Ishikawa (cell line): ENCODE results near the gene HK3.

Experiments
- CEBPB ChIP-seq: IDR thresholded peaks from 2 replicates; pipeline ENCODE4 v1.6.1; 2012
- CREB1 ChIP-seq: IDR thresholded peaks from 2 replicates; pipeline ENCODE4 v1.6.1; 2012; ENCODE audit warnings: low read depth
- EGR1 ChIP-seq: IDR thresholded peaks from 2 replicates; pipeline ENCODE4 v1.6.1; 2012
- EP300 ChIP-seq: IDR thresholded peaks from 2 replicates; pipeline ENCODE4 v1.6.1; 2012; ENCODE audit warnings: borderline replicate concordance
- FOXM1 ChIP-seq: IDR thresholded peaks from 2 replicates; pipeline ENCODE4 v1.6.1; 2012; ENCODE audit warnings: low read depth, borderline replicate concordance
- MAX ChIP-seq: IDR thresholded peaks from 2 replicates; pipeline ENCODE4 v1.6.1; 2012
- NFIC ChIP-seq: IDR thresholded peaks from 2 replicates; pipeline ENCODE4 v1.6.1; 2012
- RAD21 ChIP-seq: IDR thresholded peaks from 2 replicates; pipeline ENCODE4 v1.6.1; 2012; ENCODE audit warnings: low read depth
- REST ChIP-seq: IDR thresholded peaks from 2 replicates; pipeline ENCODE4 v1.6.1; 2012; ENCODE audit warnings: low read depth, mild to moderate bottlenecking
- TAF1 ChIP-seq: IDR thresholded peaks from 2 replicates; pipeline ENCODE4 v1.6.1; 2012; ENCODE audit warnings: low read depth, mild to moderate bottlenecking
- TCF12 ChIP-seq: IDR thresholded peaks from 2 replicates; pipeline ENCODE4 v1.6.1; 2012; ENCODE audit warnings: low read depth
- TEAD4 ChIP-seq: IDR thresholded peaks from 2 replicates; pipeline ENCODE4 v1.6.1; 2012
- USF1 ChIP-seq: IDR thresholded peaks from 2 replicates; pipeline ENCODE4 v1.6.1; 2012
- YY1 ChIP-seq: IDR thresholded peaks from 2 replicates; pipeline ENCODE4 v1.6.1; 2012; ENCODE audit warnings: low read depth
- ZBTB7A ChIP-seq: IDR thresholded peaks from 2 replicates; pipeline ENCODE4 v1.6.1; 2012; ENCODE audit warnings: low read depth

HK3 gene

GRCh38 chr5:176863041-176863764, 35.9 kb downstream of the HK3 start:
- no peak for TF ChIP-seq YY1
- no peak for TF ChIP-seq CREB1
- no peak for TF ChIP-seq REST
- no peak for TF ChIP-seq USF1
- no peak for TF ChIP-seq TAF1
- no peak for TF ChIP-seq TCF12
- TF ChIP-seq EP300 = no peak
- TF ChIP-seq NFIC = no peak
- no peak for TF ChIP-seq EGR1
- no peak for TF ChIP-seq RAD21
- TF ChIP-seq FOXM1 = no peak
- no peak for TF ChIP-seq TEAD4
- TF ChIP-seq ZBTB7A = no peak

DNA sequence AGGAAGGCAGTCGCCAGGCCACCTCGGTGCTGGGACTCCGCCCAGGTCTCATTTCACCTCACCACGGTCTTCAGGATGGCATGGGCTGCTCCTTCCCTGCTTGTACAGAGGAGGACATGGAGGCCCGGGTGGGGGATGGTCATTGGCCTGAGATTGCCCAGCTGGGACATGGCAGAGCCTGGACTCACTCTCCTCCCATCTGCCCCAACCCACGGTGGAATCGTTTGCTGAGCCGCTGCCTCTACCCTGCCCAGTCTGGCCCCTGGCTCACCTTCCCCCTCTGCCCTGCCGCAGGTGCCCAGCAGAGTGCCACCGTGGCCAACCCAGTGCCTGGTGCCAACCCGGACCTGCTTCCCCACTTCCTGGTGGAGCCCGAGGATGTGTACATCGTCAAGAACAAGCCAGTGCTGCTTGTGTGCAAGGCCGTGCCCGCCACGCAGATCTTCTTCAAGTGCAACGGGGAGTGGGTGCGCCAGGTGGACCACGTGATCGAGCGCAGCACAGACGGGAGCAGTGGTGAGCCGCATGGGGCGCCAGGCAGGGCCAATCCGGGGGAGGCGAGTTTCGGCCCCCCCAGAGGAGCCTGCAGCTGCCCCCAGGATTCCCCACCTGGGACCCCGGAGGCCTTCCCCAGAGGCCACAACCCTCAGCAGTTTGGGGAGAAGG, 36.7 kb downstream of the HK3 start:
- TF ChIP-seq USF1 (peak; percentile 68), REST (no peak)

GRCh38 chr5:176861276-176861675, 37.9 kb downstream of the HK3 start:
- no peak for TF ChIP-seq YY1
- TF ChIP-seq NFIC = no peak
- no peak for TF ChIP-seq EGR1
- TF ChIP-seq CREB1 = no peak
- no peak for TF ChIP-seq TEAD4

GRCh38 chr5:176860381-176860780, 38.8 kb downstream of the HK3 start:
- no peak for TF ChIP-seq YY1

DNA sequence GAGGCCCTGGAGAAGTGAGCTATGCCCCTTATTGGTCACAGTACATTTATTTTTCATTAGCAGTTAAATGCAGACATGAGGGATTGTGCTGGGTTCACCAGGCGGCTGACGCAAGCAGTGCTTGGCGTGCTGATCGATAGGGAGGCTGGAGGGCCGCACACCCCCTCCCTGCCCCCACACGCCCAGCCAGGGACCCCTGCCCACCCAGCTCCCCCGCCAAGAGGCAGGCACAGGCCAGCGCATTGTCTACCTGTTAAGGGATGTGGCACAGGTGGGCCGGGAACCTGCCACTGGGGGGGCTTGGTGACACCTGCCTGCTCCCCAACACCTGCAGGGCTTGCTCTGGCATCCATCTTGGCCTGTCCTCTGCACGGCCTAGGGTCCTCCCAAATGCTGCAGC, 39.2 kb downstream of the HK3 start:
- TF ChIP-seq CREB1 = no peak
- no peak for TF ChIP-seq CEBPB
- no peak for TF ChIP-seq RAD21
- TF ChIP-seq EP300 = no peak
- TF ChIP-seq YY1 = no peak
- TF ChIP-seq TCF12 = no peak
- TF ChIP-seq ZBTB7A = no peak
- TF ChIP-seq TEAD4 = no peak
- TF ChIP-seq EGR1 = no peak
- no peak for TF ChIP-seq TAF1
- no peak for TF ChIP-seq REST
- no peak for TF ChIP-seq FOXM1
- no peak for TF ChIP-seq MAX
- TF ChIP-seq USF1 = no peak
- no peak for TF ChIP-seq NFIC
